ENCODE results near the gene TMPRSS9. TPM values are rescaled to one million over a fixed set of nuclear protein-coding genes. Genes with fewer than 3 reads are reported as not detected.

Gene TMPRSS9
- total and polyA plus RNA-seq, 10 donors = 0.70 to 4.3 (median 2.7) TPM

- H3K36me3 ChIP-seq = peaks cover 0 to 76% (median 48%) of the 10 kb centered on the region in 6 donors
- no peaks in the 10 kb centered on the region for H3K9me3 ChIP-seq
- intact Hi-C loops (cut with DNase I; ENCODE audit: low total_unique reads) = no loop called here
- no peak overlapping the region for H3K4me3 ChIP-seq
- peaks cover 0 to 9% (median 2%) of the 10 kb centered on the region in 6 donors for H3K4me1 ChIP-seq
- H3K27ac ChIP-seq = no peak overlapping the region
- TF ChIP-seq POLR2AphosphoS5 (IDR thresholded peaks at IDR 0.05) = no peak
- TF ChIP-seq POLR2A (IDR thresholded peaks at IDR 0.05) = no peak
- no peak for TF ChIP-seq CTCF (IDR thresholded peaks at IDR 0.05 in 8 of 11, conservative IDR thresholded peaks at IDR 0.05 in 3 of 11)
- WGBS, 5 donors = 92 to 97% (median 96%) methylated on average over 45 to 54 of the region's 54 CpGs
- DNase-seq = no peak
- no peaks in the 10 kb centered on the region for H3K27me3 ChIP-seq (replicated peaks in 1 of 7)
Observed at GRCh38 chr19:2338751-2339643, 21.1 kb upstream of the TMPRSS9 start.

GRCh38 chr19:2339644-2340310, 20.3 kb upstream of the TMPRSS9 start:
- 94 to 96% (median 95%) methylated on average over 48 to 52 of the region's 52 CpGs for WGBS, 5 donors
- H3K9me3 ChIP-seq = no peaks in the 10 kb centered on the region
- intact Hi-C loops (cut with DNase I; ENCODE audit: low total_unique reads) = no loop called here
- peaks cover 0 to 2% (median 0%) of the 10 kb centered on the region in 6 donors for H3K4me1 ChIP-seq
- no peak for TF ChIP-seq CTCF (IDR thresholded peaks at IDR 0.05 in 8 of 11, conservative IDR thresholded peaks at IDR 0.05 in 3 of 11)
- no peak for TF ChIP-seq POLR2AphosphoS5 (IDR thresholded peaks at IDR 0.05)
- no peak for TF ChIP-seq POLR2A (IDR thresholded peaks at IDR 0.05)
- no peak for DNase-seq
- no peak overlapping the region for H3K4me3 ChIP-seq
- H3K27me3 ChIP-seq (replicated peaks in 1 of 7) = no peaks in the 10 kb centered on the region
- H3K27ac ChIP-seq = no peak overlapping the region
- H3K36me3 ChIP-seq = peaks cover 0 to 78% (median 50%) of the 10 kb centered on the region in 6 donors

- Histone ChIP-seq H3K4me1 (no peaks in the 10 kb centered on the region), H3K36me3 (peaks cover 0 to 85% (median 52%) of the 10 kb centered on the region in 6 donors), H3K4me3 (no peak overlapping the region), H3K9me3 (no peaks in the 10 kb centered on the region), H3K27me3 (replicated peaks in 1 of 7) (no peaks in the 10 kb centered on the region), H3K27ac (no peak overlapping the region)
- DNase-seq = no peak
- no peak for TF ChIP-seq CTCF (IDR thresholded peaks at IDR 0.05 in 8 of 11, conservative IDR thresholded peaks at IDR 0.05 in 3 of 11)
- no peak for TF ChIP-seq POLR2A (IDR thresholded peaks at IDR 0.05)
- TF ChIP-seq POLR2AphosphoS5 (IDR thresholded peaks at IDR 0.05) = no peak
- intact Hi-C loops (cut with DNase I; ENCODE audit: low total_unique reads) = no loop called here
- 91 to 95% (median 95%) methylated on average over 15 to 38 of the region's 38 CpGs for WGBS, 5 donors
Observed at GRCh38 chr19:2340496-2341243, 19.4 kb upstream of the TMPRSS9 start.
